PFSK-1 (cell line): Measurements from ENCODE around the gene SPEF1.

Source experiments
- POLR2AphosphoS5 ChIP-seq: IDR thresholded peaks from 2 replicates; pipeline ENCODE4 v1.6.1; 2012; ENCODE audit warnings: low read depth, mild to moderate bottlenecking, control low read depth, low read length, moderate library complexity
- SIN3A ChIP-seq: IDR thresholded peaks from 2 replicates; pipeline ENCODE4 v1.6.1; 2012; ENCODE audit warnings: mild to moderate bottlenecking, low read length, moderate library complexity, borderline replicate concordance; ENCODE audit not compliant: insufficient read depth
- TAF1 ChIP-seq: IDR thresholded peaks from 2 replicates; pipeline ENCODE4 v1.6.1; 2012; ENCODE audit warnings: low read length, control low read depth, borderline replicate concordance; ENCODE audit not compliant: insufficient read depth

DNA sequence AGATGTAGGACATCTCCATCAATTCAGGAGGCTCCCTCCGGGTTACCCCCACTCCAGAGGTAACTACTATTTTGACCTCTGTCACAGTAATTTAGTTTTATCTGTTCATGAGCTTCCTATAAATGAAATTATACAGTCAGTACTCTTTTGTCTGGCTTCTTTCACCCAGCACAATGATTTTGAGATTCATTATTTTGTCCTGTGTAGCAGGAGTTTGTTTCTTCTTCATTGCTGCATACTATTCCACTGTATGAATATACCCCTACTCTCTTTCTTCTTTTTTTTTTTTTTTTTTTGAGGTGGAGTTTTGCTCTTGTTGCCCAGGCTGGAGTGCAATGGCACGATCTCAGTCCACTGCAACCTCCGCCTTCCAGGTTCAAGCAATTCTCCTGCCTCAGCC lies 27.3 kb upstream of the SPEF1 start:
- no peak for TF ChIP-seq POLR2AphosphoS5
- TF ChIP-seq TAF1, result no peak
- no peak for TF ChIP-seq SIN3A
